Skeletal muscle satellite cell (primary cell): Measurements from ENCODE around the gene SIX2.

ENCODE experiments used
- H3K27me3 ChIP-seq: 2 replicates; pipeline ENCODE4 v1.7.0; 2013; ENCODE audit warnings: low read length; ENCODE audit not compliant: control insufficient read depth, insufficient read depth
- H3K36me3 ChIP-seq: 2 replicates; pipeline ENCODE4 v1.7.0; 2013; ENCODE audit warnings: mild to moderate bottlenecking, control low read depth, low read length; ENCODE audit not compliant: insufficient read depth
- H3K4me1 ChIP-seq: 2 replicates; pipeline ENCODE4 v1.7.0; 2013; ENCODE audit warnings: low read length; ENCODE audit not compliant: control insufficient read depth, insufficient read depth
- H3K4me2 ChIP-seq: 2 replicates; pipeline ENCODE4 v1.7.0; 2013; ENCODE audit warnings: mild to moderate bottlenecking, low read length
- H3K4me3 ChIP-seq: 2 replicates; pipeline ENCODE4 v1.7.0; 2013; ENCODE audit warnings: low read length
- H3K9ac ChIP-seq: 2 replicates; pipeline ENCODE4 v1.7.0; 2013; ENCODE audit warnings: mild to moderate bottlenecking, low read depth, low read length, moderate library complexity
- H3K9me3 ChIP-seq: replicated peaks from 2 replicates; pipeline ENCODE4 v1.7.0; 2013; ENCODE audit warnings: mild to moderate bottlenecking, control low read depth, low read length

The SIX2 gene

DNA sequence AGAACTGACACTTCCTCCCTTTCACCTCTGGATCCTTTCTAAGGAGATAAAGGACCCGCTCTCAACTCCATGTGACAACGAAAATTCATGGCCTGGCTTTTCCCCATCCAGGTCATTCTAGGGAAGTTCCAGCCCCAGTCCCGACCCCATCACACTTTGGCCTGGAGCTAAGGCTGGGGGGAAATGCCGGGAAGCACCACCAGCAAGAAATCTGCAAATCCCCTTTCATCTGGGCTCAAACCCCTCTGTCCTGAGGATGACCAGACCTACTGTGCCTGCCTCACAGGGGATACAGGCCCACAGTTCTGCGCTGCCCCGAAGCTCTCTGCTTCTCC is 1.3 kb downstream of the SIX2 start:
- Histone ChIP-seq H3K4me2 (peak overlapping the region; percentile 97), H3K36me3 (peaks cover 45% of the 10 kb centered on the region), H3K9ac (peak overlapping the region; percentile 96), H3K4me3 (peak overlapping the region; percentile 88), H3K4me1 (peaks cover 35% of the 10 kb centered on the region), H3K27me3 (no peaks in the 10 kb centered on the region), H3K9me3 (no peaks in the 10 kb centered on the region)

GRCh38 chr2:45006942-45007287 is 2.3 kb downstream of the SIX2 start:
- Histone ChIP-seq H3K4me1 (peaks cover 25% of the 10 kb centered on the region), H3K27me3 (no peaks in the 10 kb centered on the region), H3K9ac (peak overlapping the region; percentile 96)

DNA sequence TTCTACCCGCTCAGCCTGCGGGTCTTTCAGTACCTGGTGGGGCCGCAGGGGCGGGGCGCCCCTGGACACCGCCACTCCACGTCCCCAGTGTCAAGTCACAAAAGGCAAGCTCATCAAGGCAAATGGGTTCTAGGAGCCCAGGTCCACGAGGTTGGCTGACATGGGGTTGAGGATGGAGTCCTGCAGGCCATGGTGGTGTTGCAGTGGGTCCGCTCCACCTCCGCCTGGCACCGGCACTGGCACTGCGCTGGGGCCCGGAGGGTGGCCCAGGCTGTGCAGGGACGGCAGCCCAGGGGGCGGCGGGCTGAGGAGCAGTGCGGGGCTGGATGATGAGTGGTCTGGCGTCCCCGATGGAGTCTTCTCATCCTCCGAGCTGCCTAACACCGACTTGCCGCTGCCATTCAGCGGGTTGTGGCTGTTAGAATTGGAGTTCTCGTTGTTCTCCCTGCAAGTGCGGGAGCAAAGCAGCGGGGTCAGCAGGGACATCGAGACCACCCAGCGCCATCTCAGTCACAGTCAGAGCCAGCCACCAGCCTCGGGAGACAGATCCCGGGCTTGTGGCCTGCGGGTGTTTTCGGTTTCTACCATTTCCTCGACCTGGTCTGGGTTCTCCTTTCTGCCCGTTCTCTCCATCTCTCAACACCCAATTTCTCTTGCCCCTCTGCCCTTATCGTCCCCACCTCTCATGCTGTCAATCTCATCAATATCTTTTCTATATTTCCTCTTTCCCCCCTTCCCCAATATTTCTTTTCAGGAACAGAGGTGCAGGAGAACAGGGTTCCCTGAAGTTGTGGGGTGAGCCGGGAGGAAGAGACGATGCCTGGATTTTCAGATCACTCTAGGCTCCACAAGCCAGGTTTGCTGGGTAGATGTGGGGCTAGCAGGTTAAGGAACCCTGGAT is 3.0 kb downstream of the SIX2 start:
- Histone ChIP-seq H3K9me3 (no peaks in the 10 kb centered on the region), H3K4me1 (peaks cover 19% of the 10 kb centered on the region), H3K9ac (peak overlapping the region; percentile 96), H3K4me3 (peak overlapping the region; percentile 88), H3K4me2 (peak overlapping the region; percentile 97), H3K36me3 (peaks cover 49% of the 10 kb centered on the region), H3K27me3 (no peaks in the 10 kb centered on the region)

More at GRCh38 chr2:45006942-45007287, 2.3 kb downstream of the SIX2 start:
- H3K4me2 ChIP-seq: peak overlapping the region; percentile 97
- H3K4me3 ChIP-seq: peak overlapping the region; percentile 88
- peaks cover 49% of the 10 kb centered on the region for H3K36me3 ChIP-seq
- no peaks in the 10 kb centered on the region for H3K9me3 ChIP-seq

DNA sequence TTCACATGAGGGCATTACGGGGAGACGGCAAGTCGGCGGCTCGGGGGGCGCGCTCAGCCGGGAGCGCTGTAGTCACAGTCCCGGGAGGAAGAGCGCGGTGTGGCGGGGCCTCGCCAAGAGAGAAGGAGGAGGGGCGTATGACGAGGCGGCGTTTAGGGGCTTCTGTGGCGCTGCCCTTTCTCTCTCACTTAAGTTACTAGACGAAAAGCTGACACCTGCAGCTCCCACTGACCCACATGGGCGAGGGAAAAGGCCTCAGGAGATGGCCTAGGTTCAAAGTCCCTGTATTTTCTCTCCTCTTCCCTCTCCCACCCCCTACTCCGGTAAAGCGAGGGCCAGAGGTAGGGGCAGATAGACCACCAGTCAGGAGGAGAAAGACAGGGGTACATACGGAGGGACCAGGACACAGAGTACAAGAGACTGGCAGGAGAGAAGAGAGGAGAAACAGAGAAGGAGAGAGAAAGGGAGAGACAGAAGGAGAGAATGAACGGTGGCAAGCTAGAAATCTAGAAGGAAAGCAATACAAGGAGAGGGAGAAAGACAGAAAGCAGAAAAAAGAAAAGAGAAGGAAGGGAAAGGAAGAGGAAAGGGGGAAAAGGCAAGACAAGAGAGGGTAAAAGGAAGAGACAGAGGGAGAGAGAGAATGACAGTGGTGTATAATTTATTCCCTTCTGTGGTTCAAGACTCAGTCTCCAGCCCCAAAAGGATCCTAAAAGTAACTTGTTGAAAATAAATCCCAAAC is 3.8 kb downstream of the SIX2 start:
- H3K9ac ChIP-seq: peak overlapping the region; percentile 96
- H3K36me3 ChIP-seq: peaks cover 49% of the 10 kb centered on the region
- H3K27me3 ChIP-seq: no peaks in the 10 kb centered on the region
- peak overlapping the region; percentile 88 for H3K4me3 ChIP-seq
- H3K4me1 ChIP-seq: peaks cover 11% of the 10 kb centered on the region
- H3K9me3 ChIP-seq: no peaks in the 10 kb centered on the region
- H3K4me2 ChIP-seq: peak overlapping the region; percentile 97

- H3K4me3 ChIP-seq: no peak overlapping the region
- peaks cover 11% of the 10 kb centered on the region for H3K4me1 ChIP-seq
- H3K27me3 ChIP-seq: no peaks in the 10 kb centered on the region
- no peak overlapping the region for H3K4me2 ChIP-seq
- peaks cover 49% of the 10 kb centered on the region for H3K36me3 ChIP-seq
- no peaks in the 10 kb centered on the region for H3K9me3 ChIP-seq
- H3K9ac ChIP-seq: no peak overlapping the region
These were observed 4.6 kb downstream of the SIX2 start for GRCh38 chr2:45004562-45005191.

GRCh38 chr2:45003579-45004551 is 5.4 kb downstream of the SIX2 start:
- H3K4me1 ChIP-seq: peaks cover 11% of the 10 kb centered on the region
- H3K4me3 ChIP-seq: no peak overlapping the region
- no peaks in the 10 kb centered on the region for H3K27me3 ChIP-seq

GRCh38 chr2:45002686-45003085 is 6.6 kb downstream of the SIX2 start:
- H3K36me3 ChIP-seq: peaks cover 49% of the 10 kb centered on the region
- no peaks in the 10 kb centered on the region for H3K9me3 ChIP-seq
- H3K4me1 ChIP-seq: peaks cover 11% of the 10 kb centered on the region
- no peak overlapping the region for H3K9ac ChIP-seq
- H3K4me2 ChIP-seq: no peak overlapping the region
- no peak overlapping the region for H3K4me3 ChIP-seq
- no peaks in the 10 kb centered on the region for H3K27me3 ChIP-seq

More at GRCh38 chr2:45003579-45004551, 5.4 kb downstream of the SIX2 start:
- Histone ChIP-seq H3K4me2 (no peak overlapping the region), H3K9me3 (no peaks in the 10 kb centered on the region), H3K9ac (no peak overlapping the region), H3K36me3 (peaks cover 49% of the 10 kb centered on the region)

GRCh38 chr2:45001869-45002385 is 7.3 kb downstream of the SIX2 start:
- peaks cover 43% of the 10 kb centered on the region for H3K36me3 ChIP-seq
- no peaks in the 10 kb centered on the region for H3K9me3 ChIP-seq
- no peak overlapping the region for H3K4me3 ChIP-seq
- H3K9ac ChIP-seq: no peak overlapping the region
- peaks cover 11% of the 10 kb centered on the region for H3K4me1 ChIP-seq
- no peaks in the 10 kb centered on the region for H3K27me3 ChIP-seq
- no peak overlapping the region for H3K4me2 ChIP-seq

DNA sequence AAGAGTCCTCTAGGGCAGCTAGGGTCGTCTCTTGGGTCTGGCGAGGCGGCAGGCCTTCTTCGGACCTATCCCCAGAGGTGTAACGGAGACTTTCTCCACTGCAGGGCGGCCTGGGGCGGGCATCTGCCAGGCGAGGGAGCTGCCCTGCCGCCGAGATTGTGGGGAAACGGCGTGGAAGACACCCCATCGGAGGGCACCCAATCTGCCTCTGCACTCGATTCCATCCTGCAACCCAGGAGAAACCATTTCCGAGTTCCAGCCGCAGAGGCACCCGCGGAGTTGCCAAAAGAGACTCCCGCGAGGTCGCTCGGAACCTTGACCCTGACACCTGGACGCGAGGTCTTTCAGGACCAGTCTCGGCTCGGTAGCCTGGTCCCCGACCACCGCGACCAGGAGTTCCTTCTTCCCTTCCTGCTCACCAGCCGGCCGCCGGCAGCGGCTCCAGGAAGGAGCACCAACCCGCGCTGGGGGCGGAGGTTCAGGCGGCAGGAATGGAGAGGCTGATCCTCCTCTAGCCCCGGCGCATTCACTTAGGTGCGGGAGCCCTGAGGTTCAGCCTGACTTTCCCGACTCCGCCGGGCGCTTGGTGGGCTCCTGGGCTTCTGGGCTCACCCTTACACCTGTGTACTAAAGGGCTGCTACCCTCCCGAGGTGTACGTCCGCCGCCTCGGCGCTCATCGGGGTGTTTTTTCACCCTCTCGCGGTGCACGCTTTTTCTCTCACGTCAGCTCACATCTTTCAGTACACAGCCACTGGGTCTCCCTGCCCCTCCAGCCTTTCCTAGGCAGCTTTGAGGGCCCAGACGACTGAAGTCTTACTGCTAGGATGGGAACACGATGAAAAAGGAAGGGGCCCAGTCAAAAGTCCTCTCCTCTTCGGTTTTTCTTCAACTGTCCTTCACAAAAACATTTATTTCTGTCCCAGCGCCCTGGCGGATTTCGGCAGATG is 8.1 kb downstream of the SIX2 start:
- Histone ChIP-seq H3K36me3 (peaks cover 36% of the 10 kb centered on the region), H3K9ac (no peak overlapping the region), H3K27me3 (no peaks in the 10 kb centered on the region), H3K4me3 (no peak overlapping the region), H3K9me3 (no peaks in the 10 kb centered on the region), H3K4me1 (peaks cover 6% of the 10 kb centered on the region), H3K4me2 (no peak overlapping the region)
